ENCODE data around the gene SEPTIN8.

DNA sequence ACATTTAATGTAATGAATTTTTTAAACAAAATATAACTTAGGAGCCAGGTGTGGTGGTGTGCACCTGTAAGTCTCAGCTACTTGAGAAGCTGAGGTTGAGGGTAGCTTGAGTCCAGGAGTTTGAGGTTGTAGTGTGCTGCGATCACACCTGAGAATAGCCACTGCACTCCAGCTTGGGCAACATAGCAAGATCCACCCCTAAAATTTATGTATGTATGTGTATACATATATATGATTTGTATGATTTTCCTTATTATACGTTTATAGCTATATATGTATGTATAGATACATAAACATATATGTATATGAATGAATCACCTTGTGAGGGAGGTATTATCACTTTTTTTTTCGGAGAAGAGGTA lies 30.5 kb downstream of the SEPTIN8 start:
- TF ChIP-seq CTCF (IDR thresholded peaks at IDR 0.05) (no peak), EZH2 (IDR thresholded peaks at IDR 0.05; ENCODE audit: borderline replicate concordance, insufficient read depth, low read depth, low read length, poor library complexity, severe bottlenecking) (no peak)
